ENCODE results near the gene ABCC5.
"Not testable (repeated sequence)": the region's sequence is repeated elsewhere in the genome, so short reads cannot be mapped to it uniquely, and the experiment has no call there.

ABCC5 gene

GRCh38 chr3:184040010-184040409, 22.3 kb upstream of the ABCC5 start:
- Histone ChIP-seq H3K27me3 (ENCODE audit: insufficient read depth, low read length, poor library complexity, severe bottlenecking) (no peaks in the 10 kb centered on the region), H3K4me1 (ENCODE audit: insufficient read depth, low read length, poor library complexity, severe bottlenecking) (no peaks in the 10 kb centered on the region), H4K20me1 (ENCODE audit: insufficient read depth, low read length, poor library complexity, severe bottlenecking) (no peaks in the 10 kb centered on the region), H3F3A (ENCODE audit: low read depth) (no peaks in the 10 kb centered on the region), H2AFZ (ENCODE audit: low read length) (no peak overlapping the region), H3K9me2 (replicated peaks; ENCODE audit: low read depth, low read length) (no peaks in the 10 kb centered on the region), H3K36me3 (ENCODE audit: insufficient read depth, low read length) (no peaks in the 10 kb centered on the region), H3K9ac (ENCODE audit: low read depth, low read length, poor library complexity, severe bottlenecking) (no peak overlapping the region), H3K79me2 (ENCODE audit: insufficient read depth, low read length) (no peaks in the 10 kb centered on the region), H3K4me3 (ENCODE audit: low read length, poor library complexity, severe bottlenecking) (no peak overlapping the region), H3K4me2 (ENCODE audit: low read depth, low read length, poor library complexity, severe bottlenecking) (no peak overlapping the region), H3K9me3 (ENCODE audit: insufficient read depth, low read depth, low read length) (no peaks in the 10 kb centered on the region)
- no peak for TF ChIP-seq EZH2phosphoT487 (IDR thresholded peaks at IDR 0.05; ENCODE audit: borderline replicate concordance)
- TF ChIP-seq CTCF (conservative IDR thresholded peaks at IDR 0.05; ENCODE audit: low read length), result peak; percentile 48

GRCh38 chr3:184039414-184039813, 21.7 kb upstream of the ABCC5 start:
- H3K9me2 ChIP-seq (replicated peaks; ENCODE audit: low read depth, low read length), result no peaks in the 10 kb centered on the region
- H3K4me2 ChIP-seq (ENCODE audit: low read depth, low read length, poor library complexity, severe bottlenecking), result no peak overlapping the region
- H2AFZ ChIP-seq (ENCODE audit: low read length), result no peak overlapping the region
- no peaks in the 10 kb centered on the region for H3F3A ChIP-seq (ENCODE audit: low read depth)
- no peaks in the 10 kb centered on the region for H3K27me3 ChIP-seq (ENCODE audit: insufficient read depth, low read length, poor library complexity, severe bottlenecking)
- H3K79me2 ChIP-seq (ENCODE audit: insufficient read depth, low read length), result no peaks in the 10 kb centered on the region
- H3K36me3 ChIP-seq (ENCODE audit: insufficient read depth, low read length), result no peaks in the 10 kb centered on the region
- no peaks in the 10 kb centered on the region for H3K4me1 ChIP-seq (ENCODE audit: insufficient read depth, low read length, poor library complexity, severe bottlenecking)
- no peaks in the 10 kb centered on the region for H3K9me3 ChIP-seq (ENCODE audit: insufficient read depth, low read depth, low read length)
- TF ChIP-seq CTCF (conservative IDR thresholded peaks at IDR 0.05; ENCODE audit: low read length) (no peak), EZH2phosphoT487 (IDR thresholded peaks at IDR 0.05; ENCODE audit: borderline replicate concordance) (no peak)
- H3K4me3 ChIP-seq (ENCODE audit: low read length, poor library complexity, severe bottlenecking), result no peak overlapping the region
- H4K20me1 ChIP-seq (ENCODE audit: insufficient read depth, low read length, poor library complexity, severe bottlenecking), result no peaks in the 10 kb centered on the region
- no peak overlapping the region for H3K9ac ChIP-seq (ENCODE audit: low read depth, low read length, poor library complexity, severe bottlenecking)

GRCh38 chr3:184038307-184038706, 20.6 kb upstream of the ABCC5 start:
- not testable (repeated sequence) for H3K4me1 ChIP-seq (ENCODE audit: insufficient read depth, low read length, poor library complexity, severe bottlenecking); H3K9ac ChIP-seq (ENCODE audit: low read depth, low read length, poor library complexity, severe bottlenecking); H3F3A ChIP-seq (ENCODE audit: low read depth); H3K36me3 ChIP-seq (ENCODE audit: insufficient read depth, low read length); H3K4me2 ChIP-seq (ENCODE audit: low read depth, low read length, poor library complexity, severe bottlenecking); H2AFZ ChIP-seq (ENCODE audit: low read length); H3K27me3 ChIP-seq (ENCODE audit: insufficient read depth, low read length, poor library complexity, severe bottlenecking); H4K20me1 ChIP-seq (ENCODE audit: insufficient read depth, low read length, poor library complexity, severe bottlenecking); H3K9me3 ChIP-seq (ENCODE audit: insufficient read depth, low read depth, low read length); H3K4me3 ChIP-seq (ENCODE audit: low read length, poor library complexity, severe bottlenecking); H3K79me2 ChIP-seq (ENCODE audit: insufficient read depth, low read length); H3K9me2 ChIP-seq (replicated peaks; ENCODE audit: low read depth, low read length)

- Histone ChIP-seq H3K4me1 (ENCODE audit: insufficient read depth, low read length, poor library complexity, severe bottlenecking) (no peaks in the 10 kb centered on the region), H3K9me2 (replicated peaks; ENCODE audit: low read depth, low read length) (no peaks in the 10 kb centered on the region), H3K27me3 (ENCODE audit: insufficient read depth, low read length, poor library complexity, severe bottlenecking) (no peaks in the 10 kb centered on the region), H4K20me1 (ENCODE audit: insufficient read depth, low read length, poor library complexity, severe bottlenecking) (no peaks in the 10 kb centered on the region), H3F3A (ENCODE audit: low read depth) (no peaks in the 10 kb centered on the region), H3K4me3 (ENCODE audit: low read length, poor library complexity, severe bottlenecking) (no peak overlapping the region), H2AFZ (ENCODE audit: low read length) (no peak overlapping the region), H3K9me3 (ENCODE audit: insufficient read depth, low read depth, low read length) (no peaks in the 10 kb centered on the region), H3K9ac (ENCODE audit: low read depth, low read length, poor library complexity, severe bottlenecking) (no peak overlapping the region), H3K79me2 (ENCODE audit: insufficient read depth, low read length) (no peaks in the 10 kb centered on the region), H3K4me2 (ENCODE audit: low read depth, low read length, poor library complexity, severe bottlenecking) (no peak overlapping the region), H3K36me3 (ENCODE audit: insufficient read depth, low read length) (no peaks in the 10 kb centered on the region)
- TF ChIP-seq CTCF (conservative IDR thresholded peaks at IDR 0.05; ENCODE audit: low read length) (no peak; the same call in 1 of the 2 replicates), EZH2phosphoT487 (IDR thresholded peaks at IDR 0.05; ENCODE audit: borderline replicate concordance) (no peak)
These were observed 20.1 kb upstream of the ABCC5 start for GRCh38 chr3:184037816-184038215.

Data from Loucy (cell line).